DMS153 treated with DMSO at 0.1 percent for 48 hours (cell line): ENCODE data around the gene UBA52.
A peak's percentile ranks its signal among the peaks of the same experiment; 100 is the strongest.

Experiments used
- DNase-seq: peaks from one replicate; lab custom pipeline; 2025; ENCODE audit not compliant: unreplicated experiment; lab: John Stamatoyannopoulos, UW

Gene UBA52

DNA sequence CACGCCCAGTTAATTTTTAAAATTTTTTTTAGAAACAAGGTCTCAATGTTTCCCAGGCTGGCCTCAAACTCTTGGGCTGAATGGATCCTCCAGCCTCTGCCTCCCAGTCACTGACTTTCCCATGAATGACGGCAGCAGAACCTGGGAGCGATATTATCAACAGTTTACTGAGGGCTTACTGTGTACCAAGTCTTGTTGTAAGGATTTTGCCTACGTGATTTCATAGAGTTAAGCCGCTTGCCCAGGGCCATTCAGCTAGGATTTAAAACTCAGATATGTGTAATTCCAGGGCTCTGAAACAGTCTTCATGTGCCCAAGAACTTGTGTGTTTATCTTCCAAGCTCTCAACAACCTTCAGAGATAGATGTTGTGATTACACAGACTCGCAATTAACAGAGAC, 20.0 kb upstream of the UBA52 start:
- no peak for DNase-seq

DNA sequence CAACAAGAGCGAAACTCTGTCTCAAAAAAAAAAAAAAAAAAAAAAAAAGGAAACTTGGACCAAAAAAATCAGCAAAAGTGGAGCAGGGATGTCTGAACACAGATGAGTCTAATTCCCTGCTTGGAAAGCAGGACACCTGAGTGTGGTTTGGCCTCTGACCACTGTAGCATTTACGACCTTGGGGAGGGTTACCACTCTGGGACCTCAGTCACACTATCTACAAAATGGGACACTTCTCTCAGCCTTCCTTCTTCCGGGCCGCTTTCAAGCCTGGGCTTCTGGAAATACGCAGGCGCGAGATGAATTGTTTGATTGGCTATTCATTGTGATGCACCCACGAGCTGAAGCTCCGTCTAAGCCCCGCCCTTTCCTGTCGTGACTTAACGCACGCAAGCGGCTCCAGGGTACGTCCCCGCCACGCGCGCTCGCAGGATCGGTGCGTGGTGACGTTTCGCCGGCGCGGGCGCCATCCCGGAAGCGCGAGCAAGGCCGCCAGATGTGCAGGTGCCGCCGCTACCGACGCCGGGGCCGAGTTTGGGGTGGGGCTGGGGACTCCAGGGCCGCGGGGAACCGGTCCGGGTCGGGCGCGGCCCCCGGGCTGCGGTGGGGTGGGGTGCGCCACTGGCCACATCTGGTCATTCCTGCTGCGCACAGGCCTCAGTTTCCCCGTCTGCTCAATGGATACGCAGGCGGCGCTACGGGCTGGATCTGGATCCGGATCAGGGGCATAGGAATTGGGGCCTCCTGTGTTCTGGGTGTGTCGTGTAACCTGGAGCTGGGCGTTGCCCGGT, 14.1 kb upstream of the UBA52 start, which contains the start of gene KXD1:
Gene KXD1 (plus strand): TSS at position 460 of the 791 bp plus-strand sequence. CDS start 4,187 bp downstream, outside the sequence.
- DNase-seq = peak; percentile 87

DNA sequence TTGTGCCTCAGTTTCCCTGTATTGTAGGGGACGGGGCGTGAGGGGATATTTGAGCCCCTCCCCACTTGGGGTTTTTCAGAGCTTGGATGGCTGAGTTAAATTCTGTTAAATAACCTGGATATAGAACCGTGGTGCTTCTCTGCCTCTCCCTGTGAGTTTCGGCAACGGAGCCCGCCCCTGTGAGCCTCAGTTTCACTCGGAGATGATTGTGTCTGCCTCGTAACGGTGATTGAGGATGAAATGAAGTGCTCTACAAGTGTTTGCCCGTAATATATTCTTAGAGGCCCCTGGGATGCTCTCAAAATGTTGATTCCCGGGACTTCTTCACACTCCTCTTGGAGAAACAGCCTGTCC, 13.5 kb upstream of the UBA52 start:
- DNase-seq = no peak

DNA sequence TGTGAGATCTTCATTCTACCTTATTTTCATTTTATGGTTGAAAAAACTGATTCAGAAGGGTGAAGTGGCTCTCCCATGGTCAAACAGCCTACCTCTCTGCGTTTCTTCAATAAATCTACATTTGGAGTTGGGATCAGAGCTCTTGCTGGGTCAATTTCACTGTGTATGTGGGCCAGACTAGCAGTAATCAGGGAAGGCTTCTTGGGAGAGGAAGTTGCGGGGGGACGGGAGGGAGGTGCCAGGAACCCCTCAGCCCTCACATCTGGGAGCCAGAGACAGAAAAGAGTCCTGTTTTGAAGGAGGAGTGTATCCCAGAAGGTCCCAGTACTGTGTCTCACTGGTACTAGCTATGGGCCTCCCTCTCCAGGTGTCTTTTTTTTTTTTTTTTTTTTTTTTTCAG, 13.1 kb upstream of the UBA52 start:
- DNase-seq = no peak

DNA sequence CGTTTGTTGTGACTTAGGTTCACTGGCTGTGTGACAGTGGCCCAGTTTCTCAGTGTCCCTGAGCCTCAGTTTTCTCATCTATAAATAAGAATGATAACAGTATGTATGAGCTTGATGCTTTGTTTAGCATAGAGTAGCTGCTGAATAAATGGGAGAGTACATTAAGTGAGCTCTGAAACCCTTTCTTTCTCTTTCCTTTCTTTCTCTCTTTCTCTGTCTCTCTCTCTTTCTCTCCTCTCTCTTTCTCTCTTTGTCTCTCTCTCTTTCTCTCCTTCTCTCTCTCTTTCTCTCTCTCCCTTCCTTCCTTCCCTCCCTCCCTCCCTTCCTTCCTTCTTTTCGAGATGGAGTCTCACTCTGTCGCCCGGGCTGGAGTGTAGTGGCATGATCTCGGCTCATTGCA, 12.0 kb upstream of the UBA52 start:
- no peak for DNase-seq

DNA sequence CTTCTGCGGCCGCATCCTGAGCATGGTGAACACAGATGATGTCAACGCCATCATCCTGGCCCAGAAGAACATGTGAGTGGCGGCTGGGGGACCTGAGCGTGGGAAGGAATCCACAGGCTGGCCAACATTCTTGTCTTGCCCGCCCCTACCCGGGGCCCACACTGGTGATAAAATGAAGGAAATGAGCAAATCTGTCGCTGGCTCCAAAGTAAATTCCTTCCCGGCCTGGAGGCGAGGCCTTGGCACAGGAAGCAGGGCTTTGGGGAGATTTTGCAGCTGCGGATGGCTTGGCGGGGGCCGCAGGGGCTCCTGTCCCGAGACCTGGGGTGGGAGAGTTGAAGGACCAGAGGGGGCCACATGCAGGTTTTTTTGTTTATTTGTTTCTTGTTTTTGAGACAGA, 9.6 kb upstream of the UBA52 start:
- no peak for DNase-seq

DNA sequence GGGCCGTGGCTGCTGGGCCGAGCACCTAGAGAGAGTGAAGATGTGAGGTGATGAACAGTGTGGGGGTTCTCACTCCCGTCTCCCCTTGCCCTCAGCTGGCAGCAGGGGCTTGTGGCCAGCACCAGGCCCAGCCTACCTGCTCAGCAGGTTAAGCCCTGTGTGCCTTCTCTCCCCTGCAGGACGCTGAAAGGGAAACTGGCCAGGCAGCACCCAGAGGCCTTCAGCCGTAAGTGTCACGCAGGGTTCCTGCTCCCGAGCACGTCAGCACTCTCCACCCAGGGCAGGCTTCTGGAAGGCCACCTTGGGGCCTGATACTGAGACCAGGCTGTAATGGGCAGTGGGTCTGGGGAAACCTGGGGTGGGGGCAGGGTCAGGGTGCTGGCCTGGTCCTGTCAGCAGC, 4.7 kb upstream of the UBA52 start:
- no peak for DNase-seq

DNA sequence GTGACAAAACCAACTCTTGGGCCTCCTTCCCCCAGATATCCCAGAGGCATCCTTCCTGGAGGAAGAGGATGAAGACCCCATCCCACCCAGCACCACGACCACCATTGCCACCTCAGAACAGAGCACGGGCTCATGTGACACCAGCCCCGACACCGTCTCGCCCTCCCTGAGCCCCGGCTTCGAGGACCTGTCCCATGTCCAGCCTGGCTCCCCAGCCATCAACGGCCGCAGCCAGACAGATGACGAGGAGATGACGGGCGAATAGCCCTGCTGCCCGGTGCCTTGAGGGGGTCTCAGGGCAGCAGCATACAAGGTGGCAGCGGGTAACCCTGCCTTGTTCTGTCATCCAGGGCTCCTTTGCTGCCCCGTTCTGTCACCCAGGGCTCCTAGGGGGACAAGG, 3.3 kb upstream of the UBA52 start:
- DNase-seq = no peak

DNA sequence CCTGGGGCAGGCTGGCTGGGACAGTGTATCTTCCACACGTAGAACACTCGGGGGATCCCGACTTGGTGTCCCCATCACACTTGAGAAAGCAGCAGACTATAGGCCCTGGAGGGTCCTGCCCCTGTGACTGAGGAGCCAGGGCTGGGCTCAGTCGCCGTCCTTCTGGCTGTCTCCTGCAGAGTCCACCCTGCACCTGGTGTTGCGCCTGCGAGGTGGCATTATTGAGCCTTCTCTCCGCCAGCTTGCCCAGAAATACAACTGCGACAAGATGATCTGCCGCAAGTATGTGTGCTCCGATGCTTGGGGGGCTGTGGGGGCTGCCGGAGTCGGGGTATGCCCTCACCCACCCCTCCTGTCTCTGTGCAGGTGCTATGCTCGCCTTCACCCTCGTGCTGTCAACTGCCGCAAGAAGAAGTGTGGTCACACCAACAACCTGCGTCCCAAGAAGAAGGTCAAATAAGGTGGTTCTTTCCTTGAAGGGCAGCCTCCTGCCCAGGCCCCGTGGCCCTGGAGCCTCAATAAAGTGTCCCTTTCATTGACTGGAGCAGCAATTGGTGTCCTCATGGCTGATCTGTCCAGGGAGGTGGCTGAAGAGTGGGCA, 3.1 kb downstream of the UBA52 start:
- DNase-seq = no peak

DNA sequence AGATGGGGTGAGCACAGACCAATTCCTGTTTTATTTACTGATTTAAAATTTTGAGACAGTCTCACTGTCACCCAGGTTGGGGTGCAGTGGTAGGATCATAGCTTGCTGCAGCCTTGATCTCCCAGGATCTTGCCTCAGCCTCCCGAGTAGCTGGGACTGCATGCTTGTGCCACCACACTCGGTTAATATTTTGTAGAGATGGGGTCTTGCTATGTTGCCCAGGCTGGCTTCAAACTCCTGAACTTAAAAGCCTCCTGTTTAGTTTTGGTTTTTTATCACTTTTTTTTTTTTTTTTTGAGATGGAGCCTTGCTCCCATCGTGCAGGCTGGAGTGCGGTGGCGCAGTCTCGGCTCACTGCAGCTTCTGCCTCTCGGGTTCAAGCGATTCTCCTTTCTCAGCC, 4.7 kb downstream of the UBA52 start:
- no peak for DNase-seq

DNA sequence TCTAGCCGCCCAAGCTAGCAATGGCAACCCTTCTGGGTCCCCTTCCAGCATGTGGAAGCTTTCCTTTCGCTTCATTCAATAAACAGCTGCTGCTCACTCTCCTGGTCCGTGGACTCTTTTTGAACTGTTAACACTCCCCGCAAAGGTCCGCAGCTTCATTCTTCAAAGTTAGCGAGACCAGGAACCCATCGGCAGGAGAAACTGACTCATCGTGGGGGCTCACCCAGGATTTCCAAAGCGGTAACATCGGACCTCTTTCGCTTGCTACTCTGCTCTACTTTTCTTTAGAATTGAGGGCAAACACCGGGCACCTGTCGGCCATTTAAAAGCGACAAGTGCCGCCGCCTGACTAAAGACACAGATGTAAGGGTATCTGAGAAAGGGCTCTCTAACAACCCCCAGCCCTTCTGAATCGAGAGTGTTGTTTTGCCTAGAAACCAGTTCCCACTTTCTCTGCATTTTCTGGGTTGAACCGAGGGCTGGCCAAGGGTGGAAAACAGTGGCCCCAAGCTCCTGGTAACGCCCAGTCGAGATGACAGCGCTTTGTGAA, 5.8 kb downstream of the UBA52 start:
- DNase-seq = no peak

DNA sequence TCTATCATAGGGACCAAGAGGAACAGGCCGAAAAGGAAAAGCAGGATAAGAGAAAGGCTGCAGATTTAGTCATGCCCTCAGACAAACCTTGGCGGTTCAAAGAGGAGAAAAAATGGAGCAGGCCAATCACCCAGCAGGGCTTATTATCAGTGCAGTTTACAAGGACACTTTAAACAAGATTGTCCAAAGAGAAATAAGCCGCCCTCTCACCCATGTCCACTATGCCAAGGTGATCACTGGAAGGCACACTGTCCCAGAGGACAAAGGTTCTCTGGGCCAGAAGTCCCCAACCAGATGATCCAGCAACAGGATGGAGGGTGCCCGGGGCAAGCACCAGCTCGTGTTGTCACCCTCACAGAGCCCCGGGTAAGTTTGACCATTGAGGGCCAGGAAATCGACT, 8.7 kb downstream of the UBA52 start:
- no peak for DNase-seq

DNA sequence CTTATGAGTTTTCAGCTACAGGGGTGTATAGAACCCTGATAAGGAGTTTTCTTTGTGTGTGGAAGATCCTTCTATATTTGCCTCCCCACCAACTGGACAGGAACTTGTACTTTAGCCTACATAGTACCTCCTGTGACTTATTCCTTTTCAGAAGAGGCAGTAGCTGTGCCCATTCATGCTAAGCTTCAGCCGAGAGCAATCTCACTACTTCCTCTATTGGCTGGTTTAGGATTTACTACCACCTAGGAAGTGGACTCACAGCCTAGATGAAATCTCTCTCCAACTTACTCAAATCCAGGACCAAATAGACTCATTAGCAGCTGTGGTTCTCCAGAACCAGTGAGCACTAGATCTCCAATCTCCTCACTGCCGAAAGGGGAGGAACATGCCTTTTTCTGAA, 14.6 kb downstream of the UBA52 start:
- DNase-seq = no peak

DNA sequence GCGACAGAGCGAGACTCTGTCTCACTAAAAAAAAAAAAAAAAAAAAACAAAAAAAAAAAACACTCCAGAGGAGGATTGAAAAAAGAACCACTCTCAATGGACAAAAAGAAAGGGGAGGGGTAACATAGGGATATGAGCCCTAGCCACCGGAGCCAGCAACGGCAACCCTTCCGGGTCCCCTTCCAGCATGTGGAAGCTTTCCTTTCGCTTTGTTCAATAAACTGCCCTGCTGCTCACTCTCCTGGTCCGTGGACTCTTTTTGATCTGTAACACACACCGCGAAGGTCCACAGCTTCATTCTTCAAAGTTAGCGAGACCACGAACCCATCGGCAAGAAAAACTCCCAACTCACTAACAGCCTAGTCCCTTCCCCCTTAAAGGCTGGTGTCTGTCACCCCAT, 15.9 kb downstream of the UBA52 start:
- DNase-seq = no peak

DNA sequence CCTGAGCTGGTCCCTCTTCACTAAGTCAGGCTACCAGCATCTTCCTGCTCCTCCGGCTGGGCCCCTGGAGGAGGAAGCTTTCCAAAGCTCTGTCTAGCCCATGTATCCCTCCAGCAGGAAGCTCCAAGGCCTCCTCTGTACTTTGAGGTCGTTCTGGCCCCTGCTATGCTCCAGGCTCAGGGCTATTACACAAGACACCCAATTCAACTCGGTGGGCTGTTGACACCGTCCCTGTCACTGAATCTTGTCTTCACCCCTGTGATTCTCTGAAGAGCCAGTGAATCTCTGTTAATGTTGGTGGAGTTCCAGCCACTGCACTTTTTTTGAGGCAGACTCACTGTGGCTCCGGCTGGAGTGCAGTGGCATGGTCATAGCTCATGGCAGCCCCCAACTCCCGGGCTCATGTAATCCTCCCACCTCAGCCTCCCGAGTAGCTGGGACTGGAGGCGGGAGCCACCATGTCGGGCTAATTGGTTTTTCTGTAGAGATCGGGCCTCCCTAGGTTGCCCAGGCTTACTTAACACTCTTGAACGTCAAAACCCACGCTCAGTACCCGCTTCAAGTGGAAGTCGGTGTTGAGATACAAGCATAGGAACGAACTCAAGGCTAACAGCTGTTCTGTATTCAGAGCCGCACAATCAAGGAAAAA, 16.4 kb downstream of the UBA52 start:
- no peak for DNase-seq

DNA sequence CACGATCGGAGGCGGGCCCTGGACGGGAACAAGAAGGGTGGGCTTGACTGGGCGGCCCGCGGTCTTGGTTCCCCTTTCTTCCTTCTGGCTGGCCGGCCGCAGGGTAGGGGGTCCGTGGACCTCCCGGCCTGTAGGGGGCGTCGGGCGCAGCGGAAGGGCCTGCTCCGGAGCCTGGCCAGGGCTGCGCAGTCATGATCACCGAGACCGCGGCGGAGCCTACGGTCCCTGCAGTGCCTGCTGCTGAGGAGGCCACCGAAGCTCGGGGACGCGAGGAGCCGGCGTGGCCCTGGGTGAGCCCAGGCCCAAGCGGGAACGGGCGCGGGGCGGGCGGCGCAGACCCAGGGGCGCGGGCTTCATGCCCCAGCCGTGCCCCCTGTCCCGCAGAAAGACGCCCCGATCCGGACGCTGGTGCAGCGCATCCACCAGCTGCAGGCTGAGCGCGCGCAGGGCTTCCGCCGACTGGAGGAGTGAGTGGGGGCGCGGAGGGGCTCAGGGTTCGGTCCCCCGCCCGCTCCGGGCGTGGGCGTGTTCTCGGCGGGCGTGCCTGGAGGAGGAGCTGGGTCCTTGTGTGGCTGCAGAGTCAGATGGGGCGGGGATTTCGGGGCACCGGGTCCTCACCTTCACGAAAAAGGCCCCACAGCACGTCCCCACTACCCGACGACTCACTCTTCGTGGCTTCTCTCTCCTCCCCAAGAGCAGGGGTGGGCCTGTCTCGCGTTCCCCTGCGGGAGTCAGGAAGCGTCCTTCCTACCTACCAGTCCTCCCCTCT, 17.1 kb downstream of the UBA52 start, which contains the start of gene REX1BD:
Gene REX1BD (plus strand): TSS at position 188 of the 769 bp plus-strand sequence. CDS start 4 bp downstream, at position 192.
- peak; percentile 26 for DNase-seq

DNA sequence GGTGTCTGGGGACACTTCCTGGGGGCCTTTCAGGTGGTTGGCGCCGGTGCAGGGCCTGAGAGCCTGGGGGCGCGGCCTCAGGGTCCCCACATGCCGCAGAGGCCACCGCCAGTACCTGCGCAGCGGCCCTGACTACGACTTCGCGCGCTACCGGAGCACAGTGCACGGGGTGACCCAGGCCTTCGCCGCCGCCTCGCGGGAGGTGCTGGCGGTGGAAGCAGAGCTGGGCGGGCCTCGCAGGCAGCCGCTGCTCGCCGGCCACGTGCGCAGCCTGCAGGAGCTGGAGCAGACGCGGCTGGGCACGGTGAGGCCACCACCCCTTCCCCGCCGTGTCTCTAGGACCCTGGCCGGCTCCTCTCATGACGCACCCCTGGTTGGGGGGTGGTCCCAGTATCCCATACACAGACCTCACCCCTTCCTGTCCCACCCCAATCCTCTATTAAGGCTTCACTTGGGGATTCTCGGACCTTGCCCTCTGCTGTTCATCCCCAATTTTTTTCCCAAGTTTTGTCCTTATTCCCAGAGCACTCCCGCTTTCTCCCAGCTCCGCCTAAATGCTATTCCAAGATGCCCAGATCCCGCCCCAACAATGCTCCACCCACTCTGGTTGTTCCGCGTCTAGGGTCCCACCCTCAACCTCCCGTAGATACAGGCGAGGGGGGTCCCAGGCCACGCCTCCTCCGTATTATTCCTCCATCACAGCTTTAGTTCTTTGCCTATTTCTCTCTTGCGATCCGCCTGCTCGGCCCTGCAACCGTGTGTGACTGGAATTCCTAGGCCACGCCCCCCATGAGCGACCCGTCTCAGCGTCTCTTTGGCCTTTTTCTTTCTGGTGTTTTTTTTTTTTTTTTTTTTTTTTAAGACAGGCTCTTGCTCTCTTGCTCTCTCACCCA, 18.0 kb downstream of the UBA52 start:
- peak; percentile 56 for DNase-seq

DNA sequence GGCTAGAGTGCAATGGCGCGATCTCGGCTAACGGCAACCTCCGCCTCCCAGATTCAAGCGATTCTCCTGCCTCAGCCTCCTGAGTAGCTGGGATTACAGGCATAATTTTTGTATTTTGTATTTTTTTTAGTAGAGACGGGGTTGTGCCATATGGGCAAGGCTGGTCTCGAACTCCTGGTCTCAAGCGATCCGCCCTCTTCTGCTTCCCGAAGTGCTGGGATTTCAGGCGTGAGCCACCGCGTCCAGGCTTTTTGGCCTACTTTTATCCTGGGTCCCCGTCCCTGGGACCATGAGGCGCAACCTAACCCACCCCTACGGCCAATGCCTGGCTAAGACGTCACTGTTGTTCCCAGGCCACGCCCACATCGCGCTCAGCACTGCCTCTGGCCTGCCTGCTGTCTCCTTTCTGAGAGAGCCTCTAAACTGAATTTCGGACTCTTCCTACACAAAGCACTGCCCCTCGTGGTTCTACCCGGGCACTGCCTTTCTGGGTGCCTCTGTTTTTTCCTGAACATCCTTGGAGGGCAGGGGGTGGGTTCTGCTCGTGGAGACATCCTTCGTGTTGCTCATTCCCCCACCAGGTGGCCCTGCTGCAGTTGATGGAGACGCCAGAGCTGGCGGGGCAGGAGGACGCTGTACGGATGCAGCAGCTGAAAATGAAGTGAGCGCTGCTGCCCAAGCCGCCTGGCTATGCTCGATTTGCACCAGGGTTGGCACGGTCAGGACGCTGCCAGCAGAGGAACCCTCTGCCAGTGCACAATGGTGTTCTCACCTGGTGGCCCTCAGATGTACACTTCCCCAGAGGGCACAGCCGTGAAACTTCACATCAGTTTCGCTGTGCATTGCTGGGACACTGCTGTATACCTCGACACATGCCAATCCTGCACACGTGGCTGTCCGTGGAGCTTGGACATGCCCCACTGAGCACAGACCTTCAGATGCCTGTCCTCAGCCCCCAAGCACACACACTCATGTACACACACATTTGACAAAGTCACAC, 18.9 kb downstream of the UBA52 start:
- DNase-seq = peak; percentile 97
